Spleen (tissue), 11 donors: ENCODE data around the gene NLRP6. TPM values are rescaled to one million over a fixed set of nuclear protein-coding genes. Genes with fewer than 3 reads are reported as not detected.
"Not testable (repeated sequence)": the region's sequence is repeated elsewhere in the genome, so short reads cannot be mapped to it uniquely, and the experiment has no call there.

Experiments
- DNase-seq: peaks from one replicate; pipeline ENCODE4 v3.0.0-alpha.2; 2020
- H3K27ac ChIP-seq, 8 donors: fragments of 200-600 bp; sonication (generic) in 7 of 8; 1 replicate in 4 of 8; 2 replicates in 4 of 8; pipeline versions ENCODE4 v1.5.0 to v1.8.0; 2016 to 2021; ENCODE audit warnings: inconsistent platforms in 4 of 8, mild to moderate bottlenecking in 4 of 8, moderate library complexity in 1 of 8
- H3K27me3 ChIP-seq, 7 donors: fragments of 200-600 bp; sonication (generic) in 6 of 7; replicated peaks in 1 of 7; 1 replicate in 4 of 7; 2 replicates in 3 of 7; pipeline versions ENCODE4 v1.5.0 to v1.8.0; 2016 to 2021; ENCODE audit warnings: inconsistent platforms in 3 of 7, mild to moderate bottlenecking in 1 of 7
- H3K36me3 ChIP-seq, 6 donors: fragments of 200-600 bp; sonication (generic) in 5 of 6; 1 replicate in 4 of 6; 2 replicates in 2 of 6; pipeline versions ENCODE4 v1.5.0 to v1.8.0; 2016 to 2021; ENCODE audit warnings: inconsistent platforms in 2 of 6
- H3K4me1 ChIP-seq, 6 donors: fragments of 200-600 bp; sonication (generic) in 5 of 6; 1 replicate in 3 of 6; 2 replicates in 3 of 6; pipeline versions ENCODE4 v1.5.0 to v1.8.0; 2016 to 2021; ENCODE audit warnings: inconsistent platforms in 3 of 6
- H3K4me3 ChIP-seq, 8 donors: fragments of 200-600 bp; sonication (generic) in 7 of 8; 1 replicate in 4 of 8; 2 replicates in 4 of 8; pipeline versions ENCODE4 v1.5.0 to v1.8.0; 2016 to 2021; ENCODE audit warnings: inconsistent platforms in 4 of 8, mild to moderate bottlenecking in 4 of 8, moderate library complexity in 2 of 8
- H3K9me3 ChIP-seq, 8 donors: fragments of 200-600 bp; sonication (generic) in 7 of 8; 1 replicate in 4 of 8; 2 replicates in 4 of 8; pipeline versions ENCODE4 v1.5.0 to v1.8.0; 2016 to 2021; ENCODE audit warnings: inconsistent platforms in 4 of 8
- CTCF ChIP-seq, 11 experiments: fragments of 200-600 bp in 7 of 11; fragments of 450-650 bp in 4 of 11; sonication (generic) in 4 of 11; IDR thresholded peaks in 8 of 11; conservative IDR thresholded peaks in 3 of 11; 1 replicate in 7 of 11; 2 replicates in 4 of 11; pipeline versions ENCODE4 v1.4.0 to v1.8.0; 2016 to 2021; ENCODE audit warnings: antibody characterized with exemption in 11 of 11, inconsistent platforms in 4 of 11, mild to moderate bottlenecking in 1 of 11
- POLR2A ChIP-seq, 3 donors: fragments of 450-650 bp; IDR thresholded peaks; one replicate each; pipeline ENCODE4 v1.5.1; 2017; ENCODE audit warnings: antibody characterized with exemption in 3 of 3, mild to moderate bottlenecking in 1 of 3
- POLR2AphosphoS5 ChIP-seq, 3 donors: sonication (generic); formaldehyde crosslinking; IDR thresholded peaks; one replicate each; pipeline ENCODE4 v1.5.1; 2017; ENCODE audit warnings: antibody characterized with exemption in 3 of 3
- WGBS, 5 donors: extraction: QIAGEN DNeasy Blood & Tissue Kit in 3 of 5; methylation state at CpG; one replicate each; pipeline versions ENCODE4 v1.1.5 to v1.1.7; 2013 to 2018; 5-methylcytosine and 5-hydroxymethylcytosine counted together
- intact Hi-C: fragments of 100-400 bp; cut with DNase I; formaldehyde crosslinking; loops from one replicate; pipeline ENCODE4 v1.15.0; 2023; ENCODE audit warnings: low total_unique reads
- polyA plus RNA-seq, 3 donors: library from polyadenylated mRNA; stranded (reverse); fragments of 200-250 nt; gene quantifications; one replicate each; pipeline ENCODE4 v1.2.1, GENCODE V29; 2013
- total RNA-seq, 7 donors: library from RNA; depleted of rRNA in 3 of 7; stranded (reverse); fragments of >200 nt in 3 of 7; fragmentation: NEBNext Ultra II Directional in 4 of 7; extraction: Animal tissue kit (Norgen Biotek cat#: 25700) in 4 of 7; gene quantifications; one replicate each; pipeline versions ENCODE4 v1.1.0 to v1.2.1, GENCODE V29; 2016 to 2021
- donor health status: healthy with polysubstance abuse.
- donor health status: DM: no; HTN: no; CAD: no; lungs with moderate emphysema.
- donor health status: DM: no; HTN: no; CAD: no.
- donor health status: Bipolar disorder and iron deficiency.
- donor health status: healthy.
- donor health status: DM: no; HTN: no; CAD: no.
- donor health status: DM: yes; HTN: yes; CAD: no.

The NLRP6 gene
- total and polyA plus RNA-seq, 10 donors = 0.15 to 30.9 (median 5.8) TPM

DNA sequence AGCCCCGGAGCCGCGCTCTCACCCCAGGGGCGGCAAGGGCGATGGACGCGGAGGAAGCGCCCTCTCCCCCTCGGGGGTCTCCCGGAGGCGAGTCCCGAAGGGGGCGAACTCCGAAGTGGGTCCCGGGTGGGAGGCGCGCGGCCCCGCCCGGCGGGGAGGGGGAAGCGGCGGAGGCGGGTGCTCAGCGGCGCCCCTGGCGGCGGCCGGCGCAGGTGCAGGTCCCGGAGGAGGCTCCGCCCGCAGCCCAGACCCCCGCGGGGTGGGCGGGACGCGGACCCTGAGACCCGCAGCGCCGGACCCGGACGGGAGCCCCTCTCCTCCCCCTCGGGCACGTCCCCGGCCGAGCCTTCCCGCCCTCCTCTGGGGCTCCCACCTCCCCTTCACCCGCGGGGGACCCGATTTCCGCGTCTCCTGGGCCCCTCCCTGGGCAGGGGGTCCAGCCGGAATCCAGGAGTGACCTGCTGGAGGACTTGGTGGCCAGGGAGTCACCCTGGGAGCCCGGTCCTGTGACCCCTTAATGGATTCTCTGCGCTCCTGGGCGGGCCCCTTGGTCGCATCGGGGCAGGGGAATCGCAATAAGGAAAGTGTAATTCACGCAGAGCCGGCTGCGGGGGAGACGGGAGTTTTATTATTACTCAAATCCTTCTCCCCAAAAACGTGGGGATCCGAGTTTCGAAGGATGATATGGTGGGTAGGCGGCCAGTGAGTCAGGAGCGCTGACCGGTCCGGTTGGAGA lies 33.0 kb downstream of the NLRP6 start:
- H3K4me1 ChIP-seq = peaks cover 38 to 82% (median 65%) of the 10 kb centered on the region in 6 donors
- peak overlapping the region in 5 of 8 donors; percentile 17 to 89 (median 76) for H3K4me3 ChIP-seq
- TF ChIP-seq CTCF (IDR thresholded peaks at IDR 0.05 in 8 of 11, conservative IDR thresholded peaks at IDR 0.05 in 3 of 11) = peak in 2 of 11 experiments; percentile 30 to 43
- WGBS, 5 donors = 0 to 2% (median 0%) methylated on average over 8 to 10 of the region's 71 CpGs; no CpG with 5 or more reads in 2 of the 5 donors
- peaks cover 0 to 19% (median 6%) of the 10 kb centered on the region in 6 donors for H3K36me3 ChIP-seq
- H3K27me3 ChIP-seq, intact Hi-C loops, H3K9me3 ChIP-seq: not testable (repeated sequence)
- peak; percentile 84 for DNase-seq
- peak overlapping the region; percentile 46 to 98 (median 96) for H3K27ac ChIP-seq

- peak overlapping the region; percentile 14 to 89 (median 66) for H3K4me3 ChIP-seq
- TF ChIP-seq CTCF (IDR thresholded peaks at IDR 0.05 in 8 of 11, conservative IDR thresholded peaks at IDR 0.05 in 3 of 11) (no peak), POLR2AphosphoS5 (IDR thresholded peaks at IDR 0.05) (peak; percentile 64 to 68 (median 66)), POLR2A (IDR thresholded peaks at IDR 0.05) (no peak)
- intact Hi-C loops = no loop called here
- peaks cover 0 to 5% (median 0%) of the 10 kb centered on the region in 7 donors for H3K27me3 ChIP-seq
- peak overlapping the region; percentile 84 to 98 (median 96) for H3K27ac ChIP-seq
- H3K9me3 ChIP-seq = no peaks in the 10 kb centered on the region
- 45 to 55% (median 51%) methylated on average over 12 to 14 of the region's 14 CpGs for WGBS, 5 donors
- H3K36me3 ChIP-seq = peaks cover 0 to 28% (median 8%) of the 10 kb centered on the region in 6 donors
- H3K4me1 ChIP-seq = peaks cover 36 to 82% (median 62%) of the 10 kb centered on the region in 6 donors
- DNase-seq = peak; percentile 81
These were observed 34.0 kb downstream of the NLRP6 start for GRCh38 chr11:312092-312816.

GRCh38 chr11:313304-313786 lies 35.1 kb downstream of the NLRP6 start:
- H3K9me3 ChIP-seq = no peaks in the 10 kb centered on the region
- DNase-seq = peak; percentile 81
- intact Hi-C loops = no loop called here
- H3K36me3 ChIP-seq = peaks cover 0 to 28% (median 8%) of the 10 kb centered on the region in 6 donors
- H3K27ac ChIP-seq = peak overlapping the region; percentile 84 to 98 (median 96)
- H3K4me1 ChIP-seq = peaks cover 36 to 77% (median 62%) of the 10 kb centered on the region in 6 donors
- peaks cover 0 to 5% (median 0%) of the 10 kb centered on the region in 7 donors for H3K27me3 ChIP-seq
- H3K4me3 ChIP-seq = peak overlapping the region; percentile 64 to 89 (median 68)
- 33 to 48% (median 42%) methylated on average over 3 to 8 of the region's 8 CpGs for WGBS, 5 donors
- TF ChIP-seq CTCF (IDR thresholded peaks at IDR 0.05 in 8 of 11, conservative IDR thresholded peaks at IDR 0.05 in 3 of 11) (no peak), POLR2AphosphoS5 (IDR thresholded peaks at IDR 0.05) (peak in 2 of 3 donors; percentile 44 to 63), POLR2A (IDR thresholded peaks at IDR 0.05) (no peak)
